ENCODE results near the gene IFT88.

GRCh38 chr13:20592606-20593005, 25.6 kb downstream of the IFT88 start:
- no peak for TF ChIP-seq EZH2 (IDR thresholded peaks at IDR 0.05; ENCODE audit: low read length, missing control alignments)
- no peak for TF ChIP-seq CTCF (conservative IDR thresholded peaks at IDR 0.05 in 1 of 2, IDR thresholded peaks at IDR 0.05 in 1 of 2; ENCODE audit: low read depth in 1 of 2, low read length in 2 of 2)

All from fibroblast of lung (primary cell).